GM21528 (cell line): ENCODE data around the gene HGFAC.
A peak's percentile ranks its signal among the peaks of the same experiment; 100 is the strongest.
"Not testable (repeated sequence)": the region's sequence is repeated elsewhere in the genome, so short reads cannot be mapped to it uniquely, and the experiment has no call there.

Experiments used
- ATAC-seq: cut with Tn5 transposase; IDR thresholded peaks from one replicate; pipeline ENCODE4 v1.9.1; 2021; ENCODE audit warnings: mild to moderate bottlenecking, moderate library complexity; ENCODE audit not compliant: unreplicated experiment, low FRiP score

HGFAC gene

DNA sequence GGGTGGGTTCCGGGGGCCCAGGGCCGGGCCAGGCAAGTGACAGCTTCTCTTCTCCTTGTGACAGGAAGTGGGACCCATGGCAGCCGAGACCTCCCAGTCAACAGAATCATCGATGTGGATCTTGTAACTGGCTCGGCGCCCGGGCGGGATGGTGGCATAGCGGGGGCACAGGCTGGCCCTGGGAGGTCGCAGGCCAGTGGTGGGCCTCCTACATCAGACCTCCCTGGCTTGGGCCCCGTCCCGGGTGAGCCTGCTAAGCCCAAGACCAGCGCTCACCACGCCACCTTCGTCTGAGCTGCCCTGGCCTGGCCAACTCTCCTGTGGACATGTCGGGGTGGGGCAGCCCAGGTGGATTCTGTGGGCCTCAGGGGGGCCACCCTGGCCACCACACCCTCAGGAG, 2.4 kb upstream of the HGFAC start:
- no peak for ATAC-seq

DNA sequence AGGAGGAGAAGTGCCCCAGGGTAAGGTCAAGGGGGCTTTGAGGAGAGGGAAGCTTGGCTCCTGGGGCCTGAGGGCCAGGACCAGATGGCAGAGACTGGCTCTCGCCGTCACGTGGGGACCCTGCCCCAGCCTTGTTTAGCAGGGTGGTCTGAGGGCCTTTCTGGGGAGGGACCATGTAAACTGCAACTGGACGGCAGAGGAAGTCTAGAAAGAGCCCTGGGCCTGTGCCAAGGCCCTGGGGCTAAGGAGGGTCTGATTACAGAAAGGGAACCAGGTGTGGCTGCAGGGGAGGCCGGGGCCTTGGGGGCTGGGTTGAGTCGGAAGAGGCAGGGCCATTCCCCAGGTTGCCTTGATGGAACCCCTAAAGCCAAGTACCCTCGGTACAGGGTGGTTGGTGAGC, 1.8 kb upstream of the HGFAC start:
- ATAC-seq: no peak

DNA sequence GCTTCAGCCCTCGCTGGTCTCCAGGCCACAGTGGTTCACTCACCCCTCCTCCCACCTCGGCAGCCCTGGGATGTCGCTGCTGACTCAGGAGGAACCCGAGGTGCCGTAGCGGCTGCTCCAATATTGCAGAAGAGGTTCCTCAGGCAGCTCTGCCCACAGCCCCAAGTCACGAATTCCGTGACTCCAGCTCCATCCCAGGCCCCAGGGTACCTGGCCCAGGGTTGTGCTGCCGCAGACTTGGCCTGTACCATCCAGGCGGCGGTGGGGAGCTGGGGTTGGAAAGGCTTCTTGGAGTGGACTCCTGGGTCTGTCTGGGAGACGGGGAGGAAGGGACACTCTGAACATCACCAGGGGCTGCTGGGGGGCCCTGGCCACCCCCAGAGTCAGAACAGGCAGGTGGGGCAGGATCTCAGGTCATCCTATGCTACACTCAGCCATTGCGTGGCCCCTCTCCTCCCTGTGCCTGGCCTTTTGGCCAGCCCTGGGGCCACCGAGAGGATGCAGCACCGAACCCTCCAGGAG, 728 bp upstream of the HGFAC start:
- no peak for ATAC-seq

DNA sequence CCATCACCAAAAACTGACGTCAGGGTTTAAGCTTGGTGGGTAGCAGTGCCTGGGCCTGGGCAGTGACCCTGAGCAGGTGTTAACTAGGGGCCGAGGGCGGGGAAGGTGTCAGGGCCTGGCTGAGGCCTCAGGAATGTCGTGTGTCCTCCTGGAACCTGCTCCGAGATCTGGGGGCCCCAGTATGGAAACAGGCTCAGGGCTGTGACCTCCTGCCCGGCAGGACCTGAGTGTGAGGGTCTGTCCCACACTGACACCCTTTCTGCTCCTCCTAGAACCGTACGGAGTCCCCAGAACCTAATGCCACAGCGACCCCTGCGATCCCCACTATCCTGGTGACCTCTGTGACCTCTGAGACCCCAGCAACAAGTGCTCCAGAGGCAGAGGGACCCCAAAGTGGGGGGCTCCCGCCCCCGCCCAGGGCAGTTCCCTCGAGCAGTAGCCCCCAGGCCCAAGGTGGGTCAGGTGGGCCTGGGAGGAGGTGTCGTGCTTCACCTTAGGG, 741 bp downstream of the HGFAC start:
- ATAC-seq: no peak

DNA sequence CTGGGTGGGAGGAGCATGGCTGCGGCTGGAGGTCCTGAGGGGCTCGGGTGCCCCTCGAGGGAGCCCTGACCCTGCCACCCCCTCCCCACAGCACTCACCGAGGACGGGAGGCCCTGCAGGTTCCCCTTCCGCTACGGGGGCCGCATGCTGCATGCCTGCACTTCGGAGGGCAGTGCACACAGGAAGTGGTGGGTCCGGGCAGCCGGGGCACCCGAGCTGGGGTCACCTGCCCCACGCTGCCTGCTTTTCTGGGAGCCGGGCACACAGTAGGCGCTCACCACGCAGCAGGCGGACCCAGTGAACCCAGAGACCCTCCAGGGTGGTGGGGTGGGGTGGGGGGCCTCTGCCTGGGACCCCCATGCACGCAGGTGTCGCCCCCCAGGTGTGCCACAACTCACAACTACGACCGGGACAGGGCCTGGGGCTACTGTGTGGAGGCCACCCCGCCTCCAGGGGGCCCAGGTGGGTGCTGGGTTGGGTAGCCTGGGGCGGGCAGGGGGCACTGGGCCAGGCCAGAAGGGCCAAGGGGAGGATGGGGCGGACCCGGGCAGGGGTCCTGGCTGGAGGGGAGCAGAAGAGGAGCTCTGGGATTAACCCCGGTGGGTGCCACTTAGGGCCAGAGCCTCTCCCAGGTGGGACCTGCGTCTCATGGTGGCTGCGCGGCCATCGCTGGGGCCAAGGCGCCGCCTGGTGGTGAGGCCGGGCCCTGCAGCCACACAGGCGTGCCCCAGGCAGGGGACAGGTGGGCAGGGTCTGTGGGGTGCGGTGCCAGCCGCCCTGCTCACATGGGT, 1.4 kb downstream of the HGFAC start:
- ATAC-seq: peak; percentile 51

DNA sequence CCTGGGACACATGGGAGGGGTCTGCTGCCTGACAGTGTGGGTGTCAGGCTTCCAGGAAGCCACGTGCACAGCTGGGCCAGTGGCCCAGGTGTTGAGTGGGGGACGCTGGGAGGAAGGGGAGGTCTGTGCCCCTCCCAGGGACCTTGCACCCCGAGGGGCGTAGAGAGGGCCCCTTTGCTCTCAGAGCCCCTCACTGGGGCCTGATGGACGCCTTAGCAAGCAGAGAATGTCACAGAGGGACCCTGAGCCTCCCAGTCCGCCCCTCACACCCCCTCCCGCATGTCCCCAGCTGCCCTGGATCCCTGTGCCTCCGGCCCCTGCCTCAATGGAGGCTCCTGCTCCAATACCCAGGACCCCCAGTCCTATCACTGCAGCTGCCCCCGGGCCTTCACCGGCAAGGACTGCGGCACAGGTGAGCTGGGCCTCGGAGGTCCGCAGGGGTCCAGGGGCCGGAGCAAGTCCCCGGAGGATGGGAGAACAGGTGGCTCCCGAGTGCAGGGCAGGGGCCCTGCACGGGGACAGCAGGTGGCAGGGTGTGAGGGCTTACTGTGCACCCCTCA, 2.1 kb downstream of the HGFAC start:
- no peak for ATAC-seq

DNA sequence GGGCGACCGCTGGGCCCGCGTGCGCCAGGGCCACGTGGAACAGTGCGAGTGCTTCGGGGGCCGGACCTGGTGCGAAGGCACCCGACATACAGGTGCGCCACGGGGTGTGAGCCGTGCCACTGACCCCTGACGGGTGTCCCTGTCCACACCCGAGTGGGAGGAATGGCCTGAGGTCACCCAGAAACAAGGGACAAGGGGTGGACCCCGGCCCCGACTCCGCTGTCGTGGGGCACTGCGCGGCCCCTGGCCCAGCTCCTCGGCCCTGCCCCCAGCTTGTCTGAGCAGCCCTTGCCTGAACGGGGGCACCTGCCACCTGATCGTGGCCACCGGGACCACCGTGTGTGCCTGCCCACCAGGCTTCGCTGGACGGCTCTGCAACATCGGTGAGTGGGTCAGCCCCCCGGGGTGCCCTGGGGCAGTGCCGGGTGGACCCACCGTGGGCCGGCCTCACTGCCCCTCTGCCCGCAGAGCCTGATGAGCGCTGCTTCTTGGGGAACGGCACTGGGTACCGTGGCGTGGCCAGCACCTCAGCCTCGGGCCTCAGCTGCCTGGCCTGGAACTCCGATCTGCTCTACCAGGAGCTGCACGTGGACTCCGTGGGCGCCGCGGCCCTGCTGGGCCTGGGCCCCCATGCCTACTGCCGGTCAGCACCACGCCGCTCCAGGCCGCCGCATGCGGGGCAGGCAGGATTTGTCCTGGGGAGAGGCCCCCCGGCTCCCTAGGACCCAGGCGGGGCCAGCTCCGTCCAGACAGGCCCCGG, 2.8 kb downstream of the HGFAC start:
- no peak for ATAC-seq

DNA sequence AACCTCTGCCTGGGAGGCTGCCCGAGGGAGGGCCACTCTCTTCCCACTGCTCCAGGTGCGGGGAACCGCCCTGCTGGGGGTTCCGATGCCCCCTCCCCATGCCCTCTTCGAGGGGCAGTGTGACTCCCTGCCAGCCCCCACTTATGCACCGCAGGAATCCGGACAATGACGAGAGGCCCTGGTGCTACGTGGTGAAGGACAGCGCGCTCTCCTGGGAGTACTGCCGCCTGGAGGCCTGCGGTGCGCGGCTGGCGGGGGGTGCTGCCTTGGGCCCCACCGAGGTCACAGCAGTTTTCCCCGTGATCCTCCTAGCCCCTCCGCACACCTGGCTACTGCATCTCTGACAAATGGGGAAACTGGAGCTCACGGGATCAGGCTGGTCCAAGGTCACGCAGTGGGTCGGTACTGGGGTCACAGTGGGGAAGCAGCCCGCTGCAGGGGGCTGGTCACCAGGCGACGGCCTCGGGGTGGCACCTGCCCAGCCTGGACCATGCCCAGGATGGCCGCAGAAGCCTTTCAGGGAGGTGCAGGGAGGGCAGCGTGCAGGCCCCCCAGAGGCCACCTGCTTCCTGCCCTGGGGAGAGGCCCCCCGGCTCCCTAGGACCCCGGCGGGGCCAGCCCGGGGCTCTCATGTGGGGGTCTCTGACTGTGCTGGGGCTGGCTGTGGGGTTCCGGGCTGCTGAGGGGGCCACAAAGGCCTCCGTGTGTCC, 3.5 kb downstream of the HGFAC start:
- ATAC-seq: no peak

DNA sequence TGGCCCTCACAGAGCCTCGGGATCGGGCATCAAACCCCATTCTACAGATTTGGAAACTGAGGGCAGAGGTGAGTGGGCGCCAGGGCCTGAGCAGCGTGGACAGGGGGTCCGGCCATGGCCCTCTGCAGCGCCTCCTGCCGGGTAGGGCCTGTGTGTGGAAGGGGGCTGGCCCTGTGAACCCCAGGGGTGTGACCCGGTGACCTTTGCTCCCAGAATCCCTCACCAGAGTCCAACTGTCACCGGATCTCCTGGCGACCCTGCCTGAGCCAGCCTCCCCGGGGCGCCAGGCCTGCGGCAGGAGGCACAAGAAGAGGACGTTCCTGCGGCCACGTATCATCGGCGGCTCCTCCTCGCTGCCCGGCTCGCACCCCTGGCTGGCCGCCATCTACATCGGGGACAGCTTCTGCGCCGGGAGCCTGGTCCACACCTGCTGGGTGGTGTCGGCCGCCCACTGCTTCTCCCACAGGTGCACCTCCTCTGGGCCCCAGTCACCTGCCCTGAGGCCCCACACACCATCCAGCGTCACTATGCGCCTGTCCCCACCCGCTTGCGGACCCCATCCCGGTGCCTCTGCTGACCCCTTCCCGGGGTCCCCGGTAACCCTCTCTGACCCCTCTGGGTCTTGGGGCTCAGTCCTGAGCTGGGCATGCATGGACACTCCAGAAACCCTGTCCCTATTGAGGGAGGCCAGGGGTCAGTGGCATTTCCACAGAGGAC, 4.2 kb downstream of the HGFAC start:
- no peak for ATAC-seq

DNA sequence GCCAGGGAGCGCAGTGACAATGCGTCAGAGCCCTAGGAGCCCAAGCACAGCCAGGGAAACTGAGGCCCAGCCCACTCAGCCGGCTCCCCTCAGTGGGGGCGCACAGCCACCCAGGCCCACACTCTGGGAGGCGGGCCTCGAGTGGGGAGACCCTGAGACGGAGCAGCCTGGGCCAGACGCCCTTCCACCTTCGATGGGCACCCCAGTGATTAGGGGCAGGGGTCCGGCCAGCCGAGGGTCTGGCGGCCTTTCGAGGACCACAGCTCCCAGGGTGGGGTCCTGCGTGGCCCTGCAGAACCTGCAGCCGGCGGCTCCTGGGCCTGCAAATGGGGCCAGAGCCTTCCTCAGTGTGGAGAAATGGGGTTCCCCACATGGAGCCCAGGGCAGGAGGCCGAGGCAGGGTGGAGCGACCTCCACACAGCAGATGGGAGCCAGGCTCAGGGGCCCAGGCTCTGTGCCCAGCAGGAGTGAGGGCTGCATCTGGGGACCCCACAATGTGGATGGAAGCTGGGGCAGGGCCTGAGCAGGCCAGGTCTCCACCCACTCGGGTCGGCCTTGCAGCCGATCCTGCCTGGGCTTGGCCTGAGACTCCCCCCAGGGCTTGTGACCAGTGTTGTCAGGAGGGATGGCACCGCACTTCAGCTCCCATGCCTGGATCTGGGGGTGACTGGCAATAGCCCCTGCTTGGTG, 5.0 kb downstream of the HGFAC start:
- ATAC-seq: no peak

DNA sequence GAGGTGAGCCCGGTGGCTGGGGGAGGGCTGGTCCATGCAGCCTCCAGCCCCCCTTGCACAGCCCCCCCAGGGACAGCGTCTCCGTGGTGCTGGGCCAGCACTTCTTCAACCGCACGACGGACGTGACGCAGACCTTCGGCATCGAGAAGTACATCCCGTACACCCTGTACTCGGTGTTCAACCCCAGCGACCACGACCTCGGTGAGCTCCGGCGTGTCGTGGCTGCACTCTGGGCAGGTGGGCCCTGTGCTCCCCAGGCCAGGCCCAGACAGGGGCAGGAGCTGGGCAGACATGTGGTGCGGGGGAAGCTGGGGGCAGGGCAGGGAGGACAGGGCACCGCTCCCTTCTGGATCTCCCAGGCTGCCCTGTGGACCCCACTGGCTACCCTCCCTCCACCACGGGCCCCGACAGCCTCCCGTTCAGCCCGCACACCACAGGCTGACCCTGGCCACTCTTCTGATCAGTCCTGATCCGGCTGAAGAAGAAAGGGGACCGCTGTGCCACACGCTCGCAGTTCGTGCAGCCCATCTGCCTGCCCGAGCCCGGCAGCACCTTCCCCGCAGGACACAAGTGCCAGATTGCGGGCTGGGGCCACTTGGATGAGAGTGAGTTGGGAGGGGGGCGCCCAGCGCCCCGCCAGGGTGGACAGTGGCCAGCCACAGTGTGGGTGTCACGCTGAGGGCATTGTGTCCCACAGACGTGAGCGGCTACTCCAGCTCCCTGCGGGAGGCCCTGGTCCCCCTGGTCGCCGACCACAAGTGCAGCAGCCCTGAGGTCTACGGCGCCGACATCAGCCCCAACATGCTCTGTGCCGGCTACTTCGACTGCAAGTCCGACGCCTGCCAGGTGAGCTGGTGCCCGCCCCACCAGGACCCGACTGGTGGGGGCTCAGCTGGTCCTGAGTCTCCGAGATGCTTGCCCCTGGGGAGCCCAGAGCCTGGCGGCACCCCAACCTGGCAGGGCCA, 5.9 kb downstream of the HGFAC start:
- no peak for ATAC-seq

DNA sequence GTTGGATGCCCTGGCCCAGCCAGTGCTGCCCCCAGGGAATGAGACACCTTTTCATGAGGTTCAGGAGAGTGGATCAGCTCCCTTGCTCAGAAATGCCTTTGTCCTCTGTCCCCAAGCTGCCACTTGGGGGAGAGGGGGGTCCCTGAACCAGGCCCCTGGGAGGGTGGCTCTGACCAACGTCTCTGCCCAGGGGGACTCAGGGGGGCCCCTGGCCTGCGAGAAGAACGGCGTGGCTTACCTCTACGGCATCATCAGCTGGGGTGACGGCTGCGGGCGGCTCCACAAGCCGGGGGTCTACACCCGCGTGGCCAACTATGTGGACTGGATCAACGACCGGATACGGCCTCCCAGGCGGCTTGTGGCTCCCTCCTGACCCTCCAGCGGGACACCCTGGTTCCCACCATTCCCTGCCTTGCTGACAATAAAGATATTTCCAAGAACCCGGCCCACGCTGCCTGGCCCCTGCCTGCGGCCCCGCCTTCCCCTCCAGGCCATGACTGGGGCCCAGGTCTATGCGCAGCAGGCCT, 7.3 kb downstream of the HGFAC start:
- no peak for ATAC-seq

DNA sequence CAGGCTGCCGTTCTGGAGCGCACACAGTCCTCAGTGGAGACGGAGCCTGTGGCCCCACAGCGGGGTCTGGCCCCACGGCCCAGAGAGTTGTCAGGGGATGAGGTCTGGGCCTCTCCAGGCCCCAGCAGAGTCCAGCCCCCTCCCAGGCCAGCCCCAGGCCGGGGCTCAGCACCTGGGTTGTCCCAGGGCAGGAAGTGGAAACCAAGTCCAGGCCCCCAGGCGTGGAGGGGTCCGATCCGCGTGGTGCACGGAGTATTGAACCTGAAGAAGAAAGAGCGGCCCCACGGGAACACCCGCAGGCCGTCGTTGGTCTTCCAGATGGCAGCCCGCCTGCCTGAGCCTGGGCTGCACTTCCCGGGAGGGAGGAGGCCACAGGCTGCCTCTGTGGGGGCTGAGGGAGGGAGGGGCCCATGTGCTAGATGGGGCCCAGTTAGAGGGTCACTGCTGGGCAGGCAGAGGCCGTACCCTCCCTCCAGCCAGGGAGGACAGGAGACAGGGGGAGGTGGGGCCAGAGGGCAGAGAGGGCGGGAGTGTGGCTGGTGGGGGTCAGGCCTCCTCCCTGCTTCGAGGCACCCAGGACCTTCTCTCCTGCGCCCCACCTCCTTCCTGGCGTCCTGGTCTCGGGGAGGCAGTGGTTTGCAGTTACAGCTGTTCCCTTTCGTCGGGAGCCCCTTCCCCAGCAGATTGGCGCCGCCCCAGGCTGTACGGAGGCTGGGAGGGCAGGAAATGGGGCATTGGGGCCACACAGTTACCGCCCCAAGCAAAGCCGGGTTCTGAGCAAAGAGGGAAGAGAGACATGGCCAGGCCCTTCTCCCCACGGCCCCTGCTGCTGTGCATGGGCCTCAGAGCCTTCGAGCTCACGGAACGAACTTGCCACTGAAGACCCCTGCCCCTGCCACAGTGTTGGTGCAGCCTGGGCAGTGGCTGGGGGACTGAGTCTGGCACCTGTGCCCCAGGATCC, 8.1 kb downstream of the HGFAC start:
- no peak for ATAC-seq

DNA sequence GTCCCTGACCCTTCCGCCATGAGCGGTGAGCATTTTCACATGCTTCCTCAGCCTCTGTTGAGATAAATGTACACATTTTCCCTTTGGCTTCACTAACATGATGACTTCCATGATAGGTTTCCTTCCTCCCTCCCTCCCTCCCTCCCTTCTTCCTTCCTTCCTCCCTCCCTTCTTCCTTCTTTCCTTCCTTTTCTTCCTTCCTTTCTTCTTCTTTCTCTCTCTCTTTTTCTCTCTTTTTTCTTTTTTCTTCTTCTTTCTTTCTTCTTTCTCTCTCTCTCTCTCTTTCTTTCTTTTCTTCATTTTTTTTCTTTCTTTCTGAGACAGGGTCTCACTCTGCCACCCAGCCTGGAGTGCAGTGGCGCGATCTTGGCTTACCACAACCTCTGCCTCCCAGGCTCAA, 8.9 kb downstream of the HGFAC start:
- ATAC-seq: no peak

DNA sequence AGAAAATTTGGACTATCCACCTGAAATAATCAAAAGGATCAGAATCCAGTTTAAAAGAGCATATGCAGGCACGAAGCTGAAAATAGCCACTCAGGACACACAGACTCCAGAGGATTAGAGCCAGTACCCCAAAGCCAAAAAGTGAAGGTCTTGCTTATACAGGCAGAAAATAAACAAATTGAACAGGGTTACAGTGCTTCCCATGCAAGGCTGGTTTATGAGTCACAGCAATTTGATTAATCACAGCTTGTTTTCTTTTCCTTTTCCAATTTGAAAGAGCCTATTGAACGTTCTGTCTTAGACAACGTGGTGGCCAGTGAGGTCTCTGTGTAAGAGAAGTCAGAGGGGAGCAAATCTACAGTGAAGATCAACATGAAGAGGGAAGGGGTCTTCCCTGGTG, 10.2 kb downstream of the HGFAC start:
- ATAC-seq: no peak

DNA sequence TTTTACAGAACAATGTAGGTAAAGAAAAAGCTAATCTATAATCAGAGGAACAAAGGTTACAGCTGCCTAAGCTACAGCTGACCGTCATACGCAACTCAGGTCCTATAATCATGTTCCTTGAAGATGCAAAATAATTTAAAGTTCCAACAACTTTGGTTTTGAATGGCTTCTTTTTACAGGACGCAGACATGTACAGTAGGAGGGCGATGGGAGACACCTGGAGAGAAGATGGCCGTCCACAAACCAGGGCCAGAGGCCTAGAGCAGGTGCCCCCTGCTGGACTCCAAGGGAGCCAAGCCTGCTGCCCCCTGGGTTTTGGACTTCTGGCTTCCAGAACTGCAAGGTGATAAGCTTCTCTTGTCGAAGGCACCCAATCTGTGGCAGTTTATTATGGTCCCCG, 10.6 kb downstream of the HGFAC start:
- no peak for ATAC-seq

DNA sequence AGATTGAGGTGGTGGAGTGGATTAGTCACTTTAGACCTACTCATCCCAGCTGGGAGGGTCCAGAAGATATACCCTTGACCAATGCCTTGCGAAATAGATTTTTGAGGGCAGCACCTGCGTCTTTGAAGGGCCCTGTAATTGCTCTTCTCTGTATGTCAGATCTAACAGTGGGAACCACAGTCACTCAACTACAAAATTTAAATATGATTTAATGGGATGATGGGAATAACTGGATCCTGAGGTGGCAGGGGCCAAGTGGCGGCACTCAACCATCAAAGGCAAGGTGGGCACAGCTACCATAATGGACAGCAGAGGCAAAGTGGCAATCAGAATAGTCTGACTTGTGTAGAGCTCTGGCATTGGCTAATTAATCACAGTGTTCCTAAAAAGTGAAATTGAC, 13.8 kb downstream of the HGFAC start:
- not testable (repeated sequence) for ATAC-seq
